ENCODE results near the gene UBTF. TPM values are rescaled to one million over a fixed set of nuclear protein-coding genes. Genes with fewer than 3 reads are reported as not detected.

Gene UBTF
- total and polyA plus RNA-seq, 7 experiments from 2014 or later = 49.0 to 303 (median 162) TPM

DNA sequence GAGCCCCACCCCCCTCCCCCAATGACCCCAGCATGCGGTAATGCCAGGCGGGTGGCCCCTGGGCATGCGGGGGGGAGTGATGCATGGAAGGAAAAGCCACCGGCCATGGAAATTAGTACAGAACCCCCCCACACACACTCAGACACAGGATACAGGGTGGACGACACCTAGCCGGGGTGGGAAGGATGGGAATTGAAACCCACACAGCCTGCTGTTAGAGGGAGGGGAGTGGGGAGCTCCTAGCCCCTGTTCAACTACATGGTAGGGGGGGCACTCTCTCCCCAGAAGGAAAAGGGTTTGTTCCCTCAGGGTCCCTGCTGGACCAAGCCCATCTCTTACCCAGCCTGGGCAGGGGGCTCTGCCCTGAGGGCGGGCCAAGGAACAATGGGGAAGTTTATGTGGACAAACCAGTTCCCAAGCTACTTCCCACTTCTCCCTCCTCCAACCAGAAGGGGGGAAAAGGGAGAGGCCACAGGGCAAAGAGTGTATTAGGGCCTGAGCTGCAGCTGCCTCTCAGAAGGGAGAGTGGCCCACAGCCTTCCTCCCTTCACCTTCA, 27.5 kb downstream of the UBTF start:
- ATAC-seq = no peak
- peaks cover 10 to 17% of the 10 kb centered on the region in 2 donors for H3K4me1 ChIP-seq (ENCODE audit: control insufficient read depth in 2 of 2, insufficient read depth in 2 of 2, low read length in 2 of 2)
- Mint-ChIP-seq H3K9me3 (no peaks in the 10 kb centered on the region), H3K27me3 (no peaks in the 10 kb centered on the region), H3K27ac (peak overlapping the region in 1 of 9 donors; percentile 31), H3K4me3 (no peak overlapping the region), H3K4me1 (peaks cover 21 to 31% (median 27%) of the 10 kb centered on the region in 7 donors), H3K36me3 (peaks cover 0 to 21% (median 4%) of the 10 kb centered on the region in 5 donors)
- peaks cover 0 to 70% (median 18%) of the 10 kb centered on the region in 3 experiments for H3K36me3 ChIP-seq (ENCODE audit: control insufficient read depth in 2 of 3, insufficient read depth in 3 of 3, low read length in 3 of 3)
- no peaks in the 10 kb centered on the region for H3K27me3 ChIP-seq (ENCODE audit: control insufficient read depth in 2 of 2, insufficient read depth in 2 of 2, low read length in 2 of 2)
- CTCF ChIA-PET = no interaction called here
- no peak for DNase-seq
- no peak overlapping the region for H3K4me3 ChIP-seq (ENCODE audit: low read length)
- intact Hi-C loops (cut with micrococcal nuclease) = no loop called here
- H3K27ac ChIP-seq (ENCODE audit: low read depth, low read length) = no peak overlapping the region
- no peaks in the 10 kb centered on the region for H3K9me3 ChIP-seq (ENCODE audit: control insufficient read depth in 2 of 3, low read length in 3 of 3)
- POLR2A ChIA-PET = interaction anchor here (0.6 kb wide), 1 partner anchor 37 kb away, joined by 3 read pairs; no protein-coding TSS in a partner anchor

DNA sequence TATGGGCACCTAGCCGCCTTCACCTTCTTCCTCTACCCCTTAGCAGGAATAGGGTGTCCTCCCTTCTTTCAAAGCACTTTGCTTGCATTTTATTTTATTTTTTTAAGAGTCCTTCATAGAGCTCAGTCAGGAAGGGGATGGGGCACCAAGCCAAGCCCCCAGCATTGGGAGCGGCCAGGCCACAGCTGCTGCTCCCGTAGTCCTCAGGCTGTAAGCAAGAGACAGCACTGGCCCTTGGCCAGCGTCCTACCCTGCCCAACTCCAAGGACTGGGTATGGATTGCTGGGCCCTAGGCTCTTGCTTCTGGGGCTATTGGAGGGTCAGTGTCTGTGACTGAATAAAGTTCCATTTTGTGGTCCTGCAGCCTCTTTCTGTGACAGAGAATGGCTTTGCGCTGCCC, 28.1 kb downstream of the UBTF start:
- CTCF ChIA-PET = no interaction called here

DNA sequence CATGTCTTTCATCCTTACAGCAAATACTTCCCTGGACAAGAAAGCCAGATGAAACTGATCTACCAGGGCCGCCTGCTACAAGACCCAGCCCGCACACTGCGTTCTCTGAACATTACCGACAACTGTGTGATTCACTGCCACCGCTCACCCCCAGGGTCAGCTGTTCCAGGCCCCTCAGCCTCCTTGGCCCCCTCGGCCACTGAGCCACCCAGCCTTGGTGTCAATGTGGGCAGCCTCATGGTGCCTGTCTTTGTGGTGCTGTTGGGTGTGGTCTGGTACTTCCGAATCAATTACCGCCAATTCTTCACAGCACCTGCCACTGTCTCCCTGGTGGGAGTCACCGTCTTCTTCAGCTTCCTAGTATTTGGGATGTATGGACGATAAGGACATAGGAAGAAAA, 29.0 kb downstream of the UBTF start:
- no peak overlapping the region for H3K27ac ChIP-seq (ENCODE audit: low read depth, low read length)
- Mint-ChIP-seq H3K36me3 (peaks cover 0 to 14% (median 0%) of the 10 kb centered on the region in 5 donors), H3K4me1 (peaks cover 24 to 36% (median 27%) of the 10 kb centered on the region in 7 donors), H3K27ac (peak overlapping the region in 8 of 9 donors; percentile 12 to 79 (median 55)), H3K9me3 (no peaks in the 10 kb centered on the region), H3K4me3 (peak overlapping the region in 6 of 10 donors; percentile 3 to 54 (median 32)), H3K27me3 (no peaks in the 10 kb centered on the region)
- H3K4me3 ChIP-seq (ENCODE audit: low read length) = no peak overlapping the region
- H3K27me3 ChIP-seq (ENCODE audit: control insufficient read depth in 2 of 2, insufficient read depth in 2 of 2, low read length in 2 of 2) = no peaks in the 10 kb centered on the region
- DNase-seq (no peak), ATAC-seq (no peak)
- H3K36me3 ChIP-seq (ENCODE audit: control insufficient read depth in 2 of 3, insufficient read depth in 3 of 3, low read length in 3 of 3) = peaks cover 0 to 64% (median 14%) of the 10 kb centered on the region in 3 experiments
- ChIA-PET POLR2A (interaction anchor here (1.9 to 8.2 kb wide), 2 partner anchors 10 to 137 kb away, joined by 4 to 128 read pairs; partner anchors contain the start of gene ATXN7L3), CTCF (no interaction called here)
- intact Hi-C loops (cut with micrococcal nuclease) = no loop called here
- peaks cover 14 to 17% of the 10 kb centered on the region in 2 donors for H3K4me1 ChIP-seq (ENCODE audit: control insufficient read depth in 2 of 2, insufficient read depth in 2 of 2, low read length in 2 of 2)
- H3K9me3 ChIP-seq (ENCODE audit: control insufficient read depth in 2 of 3, low read length in 3 of 3) = no peaks in the 10 kb centered on the region

More for the DNA sequence above, 28.1 kb downstream of the UBTF start:
- no peak overlapping the region for H3K27ac ChIP-seq (ENCODE audit: low read depth, low read length)
- H3K9me3 Mint-ChIP-seq = no peaks in the 10 kb centered on the region
- H3K4me1 Mint-ChIP-seq = peaks cover 22 to 34% (median 25%) of the 10 kb centered on the region in 7 donors
- H3K4me3 Mint-ChIP-seq = peak overlapping the region in 2 of 10 donors; percentile 13 to 45
- no peaks in the 10 kb centered on the region for H3K27me3 Mint-ChIP-seq
- peak overlapping the region in 6 of 9 donors; percentile 33 to 62 (median 44) for H3K27ac Mint-ChIP-seq
- H3K9me3 ChIP-seq (ENCODE audit: control insufficient read depth in 2 of 3, low read length in 3 of 3) = no peaks in the 10 kb centered on the region
- H3K27me3 ChIP-seq (ENCODE audit: control insufficient read depth in 2 of 2, insufficient read depth in 2 of 2, low read length in 2 of 2) = no peaks in the 10 kb centered on the region
- no peak for DNase-seq
- intact Hi-C loops (cut with micrococcal nuclease) = no loop called here
- POLR2A ChIA-PET = interaction anchor here (0.6 kb wide), 1 partner anchor 37 kb away, joined by 3 read pairs; no protein-coding TSS in a partner anchor
- H3K36me3 Mint-ChIP-seq = peaks cover 0 to 18% (median 0%) of the 10 kb centered on the region in 5 donors
- H3K36me3 ChIP-seq (ENCODE audit: control insufficient read depth in 2 of 3, insufficient read depth in 3 of 3, low read length in 3 of 3) = peaks cover 0 to 69% (median 18%) of the 10 kb centered on the region in 3 experiments
- no peak for ATAC-seq
- peaks cover 10 to 12% of the 10 kb centered on the region in 2 donors for H3K4me1 ChIP-seq (ENCODE audit: control insufficient read depth in 2 of 2, insufficient read depth in 2 of 2, low read length in 2 of 2)
- H3K4me3 ChIP-seq (ENCODE audit: low read length) = no peak overlapping the region

DNA sequence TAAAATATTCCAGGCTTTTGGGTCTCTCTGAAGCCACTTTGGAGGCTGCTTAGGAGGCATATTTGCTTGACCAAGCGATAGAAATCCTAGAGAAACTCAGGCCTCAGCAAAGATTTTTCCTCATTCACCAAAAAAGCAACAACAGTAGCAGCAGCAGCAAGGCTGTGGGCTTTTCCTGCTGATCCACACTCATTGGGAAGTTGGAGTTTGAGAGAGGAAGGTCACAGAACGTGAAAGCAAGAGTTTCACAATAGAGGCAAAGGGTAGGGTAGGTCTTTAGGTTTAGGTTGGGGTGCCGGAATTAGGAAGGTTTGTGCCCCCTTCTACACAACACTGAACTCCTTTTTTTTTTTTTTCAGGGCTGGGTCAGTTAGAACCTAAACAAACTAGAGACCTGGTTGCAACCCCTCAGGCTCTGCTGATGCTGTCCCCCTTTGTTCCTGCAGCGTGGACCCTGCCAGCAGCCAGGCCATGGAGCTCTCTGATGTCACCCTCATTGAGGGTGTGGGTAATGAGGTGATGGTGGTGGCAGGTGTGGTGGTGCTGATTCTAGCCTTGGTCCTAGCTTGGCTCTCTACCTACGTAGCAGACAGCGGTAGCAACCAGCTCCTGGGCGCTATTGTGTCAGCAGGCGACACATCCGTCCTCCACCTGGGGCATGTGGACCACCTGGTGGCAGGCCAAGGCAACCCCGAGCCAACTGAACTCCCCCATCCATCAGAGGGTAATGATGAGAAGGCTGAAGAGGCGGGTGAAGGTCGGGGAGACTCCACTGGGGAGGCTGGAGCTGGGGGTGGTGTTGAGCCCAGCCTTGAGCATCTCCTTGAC, 30.7 kb downstream of the UBTF start:
- Histone ChIP-seq H3K27ac (ENCODE audit: low read depth, low read length) (peak overlapping the region; percentile 99), H3K27me3 (ENCODE audit: control insufficient read depth in 2 of 2, insufficient read depth in 2 of 2, low read length in 2 of 2) (no peaks in the 10 kb centered on the region), H3K36me3 (ENCODE audit: control insufficient read depth in 2 of 3, insufficient read depth in 3 of 3, low read length in 3 of 3) (peaks cover 0 to 48% (median 6%) of the 10 kb centered on the region in 3 experiments), H3K9me3 (ENCODE audit: control insufficient read depth in 2 of 3, low read length in 3 of 3) (no peaks in the 10 kb centered on the region), H3K4me3 (ENCODE audit: low read length) (no peak overlapping the region), H3K4me1 (ENCODE audit: control insufficient read depth in 2 of 2, insufficient read depth in 2 of 2, low read length in 2 of 2) (peaks cover 23 to 34% of the 10 kb centered on the region in 2 donors)
- H3K4me3 Mint-ChIP-seq = peak overlapping the region in 9 of 10 donors; percentile 29 to 99 (median 98)
- no peaks in the 10 kb centered on the region for H3K27me3 Mint-ChIP-seq
- peaks cover 36 to 51% (median 42%) of the 10 kb centered on the region in 7 donors for H3K4me1 Mint-ChIP-seq
- intact Hi-C loops (cut with micrococcal nuclease) = loop anchor here (5.0 to 10.0 kb wide), 3 partner anchors 174 to 821 kb away; partner anchors contain the start of genes GPATCH8 (in 1 of the 2) and TMEM101 (in 1 of the 2)
- DNase-seq (no peak), ATAC-seq (no peak)
- H3K36me3 Mint-ChIP-seq = peaks cover 0 to 10% (median 0%) of the 10 kb centered on the region in 5 donors
- CTCF ChIA-PET = interaction anchor here (0.6 to 1.8 kb wide), 7 partner anchors 9 to 142 kb away, joined by 3 to 9 read pairs (median 3); partner anchors contain the start of gene HDAC5
- peak overlapping the region; percentile 59 to 100 (median 98) for H3K27ac Mint-ChIP-seq
- no peaks in the 10 kb centered on the region for H3K9me3 Mint-ChIP-seq
- POLR2A ChIA-PET = interaction anchor here (0.6 to 8.2 kb wide), 5 partner anchors 12 to 138 kb away, joined by 3 to 128 read pairs (median 4); partner anchors contain the start of genes ATXN7L3 and UBTF

DNA sequence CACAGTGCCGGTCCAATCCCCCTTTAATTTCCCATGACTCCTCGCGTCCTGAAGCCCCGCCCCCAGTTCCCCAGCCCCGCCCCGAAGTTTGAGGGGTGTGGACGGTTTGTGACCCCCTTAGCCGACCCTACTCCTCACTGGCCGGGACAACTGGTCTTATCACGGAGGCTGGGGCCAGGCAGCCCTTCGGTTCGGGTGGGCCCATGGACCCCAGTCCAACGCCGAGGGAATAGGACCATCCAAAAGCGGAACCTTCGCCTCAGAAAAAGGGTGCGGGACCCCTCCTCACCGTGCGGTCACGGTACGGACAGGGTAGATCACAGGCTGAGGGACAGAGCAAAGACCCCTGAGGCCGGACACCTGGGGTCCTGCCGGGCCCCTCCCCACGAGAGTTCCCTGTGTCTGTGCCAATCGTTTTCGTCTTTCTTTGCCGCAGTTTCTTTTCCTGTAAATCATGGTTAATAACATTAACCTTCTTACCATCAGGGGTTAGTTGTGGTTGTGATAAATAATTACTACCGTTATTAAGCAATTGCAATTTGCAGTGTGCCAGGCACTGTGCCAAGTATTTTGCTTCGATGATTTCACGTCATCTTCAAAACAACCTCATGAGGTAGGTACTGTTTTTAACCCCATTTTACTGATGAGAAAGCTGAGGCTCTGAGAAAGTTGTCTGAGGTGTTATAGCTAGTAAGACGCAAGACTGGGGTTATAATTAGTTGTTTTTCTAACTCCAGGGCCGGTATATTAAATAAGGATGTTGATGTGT, 32.2 kb downstream of the UBTF start:
- H3K4me3 ChIP-seq (ENCODE audit: low read length) = peak overlapping the region; percentile 100
- POLR2A ChIA-PET = interaction anchor here (0.6 to 8.2 kb wide), 16 partner anchors 8 to 826 kb away, joined by 3 to 128 read pairs (median 8); partner anchors contain the start of genes ATXN7L3, HDAC5, HROB and RUNDC3A
- H3K36me3 Mint-ChIP-seq = peaks cover 0 to 10% (median 0%) of the 10 kb centered on the region in 5 donors

More for the DNA sequence above, 32.2 kb downstream of the UBTF start:
- Histone ChIP-seq H3K36me3 (ENCODE audit: control insufficient read depth in 2 of 3, insufficient read depth in 3 of 3, low read length in 3 of 3) (peaks cover 0 to 46% (median 0%) of the 10 kb centered on the region in 3 experiments), H3K27ac (ENCODE audit: low read depth, low read length) (peak overlapping the region; percentile 99), H3K27me3 (ENCODE audit: control insufficient read depth in 2 of 2, insufficient read depth in 2 of 2, low read length in 2 of 2) (no peaks in the 10 kb centered on the region), H3K4me1 (ENCODE audit: control insufficient read depth in 2 of 2, insufficient read depth in 2 of 2, low read length in 2 of 2) (peaks cover 23 to 35% of the 10 kb centered on the region in 2 donors), H3K9me3 (ENCODE audit: control insufficient read depth in 2 of 3, low read length in 3 of 3) (no peaks in the 10 kb centered on the region)
- ATAC-seq (peak; percentile 64), DNase-seq (peak in 3 of 9 donors; percentile 21 to 33 (median 27))
- Mint-ChIP-seq H3K9me3 (no peaks in the 10 kb centered on the region), H3K4me3 (peak overlapping the region; percentile 94 to 100 (median 98)), H3K27ac (peak overlapping the region; percentile 97 to 100 (median 100)), H3K4me1 (peaks cover 36 to 60% (median 44%) of the 10 kb centered on the region in 7 donors), H3K27me3 (no peaks in the 10 kb centered on the region)
- intact Hi-C loops (cut with micrococcal nuclease) = loop anchor here (2.0 to 10.0 kb wide), 7 partner anchors 121 to 961 kb away; partner anchors contain the start of genes TMEM101 (in 2 of the 2), GPATCH8 (in 1 of the 2), HEXIM1 (in 1 of the 2) and LSM12 (in 1 of the 2)
- CTCF ChIA-PET = interaction anchor here (0.9 to 3.3 kb wide), 6 partner anchors 23 to 163 kb away, joined by 3 to 25 read pairs (median 4); partner anchors contain the start of genes GRN and HDAC5
